GM12874 (cell line): ENCODE results near the gene TBKBP1.

Experiments
- TF ChIP-seq, protein P1 (sequence below): IDR thresholded peaks from 2 replicates; pipeline ENCODE4 v1.5.1; 2011; ENCODE audit warnings: low read depth, mild to moderate bottlenecking, control low read depth, low read length, moderate library complexity; ENCODE audit not compliant: insufficient read depth

The TBKBP1 gene, protein sequence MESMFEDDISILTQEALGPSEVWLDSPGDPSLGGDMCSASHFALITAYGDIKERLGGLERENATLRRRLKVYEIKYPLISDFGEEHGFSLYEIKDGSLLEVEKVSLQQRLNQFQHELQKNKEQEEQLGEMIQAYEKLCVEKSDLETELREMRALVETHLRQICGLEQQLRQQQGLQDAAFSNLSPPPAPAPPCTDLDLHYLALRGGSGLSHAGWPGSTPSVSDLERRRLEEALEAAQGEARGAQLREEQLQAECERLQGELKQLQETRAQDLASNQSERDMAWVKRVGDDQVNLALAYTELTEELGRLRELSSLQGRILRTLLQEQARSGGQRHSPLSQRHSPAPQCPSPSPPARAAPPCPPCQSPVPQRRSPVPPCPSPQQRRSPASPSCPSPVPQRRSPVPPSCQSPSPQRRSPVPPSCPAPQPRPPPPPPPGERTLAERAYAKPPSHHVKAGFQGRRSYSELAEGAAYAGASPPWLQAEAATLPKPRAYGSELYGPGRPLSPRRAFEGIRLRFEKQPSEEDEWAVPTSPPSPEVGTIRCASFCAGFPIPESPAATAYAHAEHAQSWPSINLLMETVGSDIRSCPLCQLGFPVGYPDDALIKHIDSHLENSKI

DNA sequence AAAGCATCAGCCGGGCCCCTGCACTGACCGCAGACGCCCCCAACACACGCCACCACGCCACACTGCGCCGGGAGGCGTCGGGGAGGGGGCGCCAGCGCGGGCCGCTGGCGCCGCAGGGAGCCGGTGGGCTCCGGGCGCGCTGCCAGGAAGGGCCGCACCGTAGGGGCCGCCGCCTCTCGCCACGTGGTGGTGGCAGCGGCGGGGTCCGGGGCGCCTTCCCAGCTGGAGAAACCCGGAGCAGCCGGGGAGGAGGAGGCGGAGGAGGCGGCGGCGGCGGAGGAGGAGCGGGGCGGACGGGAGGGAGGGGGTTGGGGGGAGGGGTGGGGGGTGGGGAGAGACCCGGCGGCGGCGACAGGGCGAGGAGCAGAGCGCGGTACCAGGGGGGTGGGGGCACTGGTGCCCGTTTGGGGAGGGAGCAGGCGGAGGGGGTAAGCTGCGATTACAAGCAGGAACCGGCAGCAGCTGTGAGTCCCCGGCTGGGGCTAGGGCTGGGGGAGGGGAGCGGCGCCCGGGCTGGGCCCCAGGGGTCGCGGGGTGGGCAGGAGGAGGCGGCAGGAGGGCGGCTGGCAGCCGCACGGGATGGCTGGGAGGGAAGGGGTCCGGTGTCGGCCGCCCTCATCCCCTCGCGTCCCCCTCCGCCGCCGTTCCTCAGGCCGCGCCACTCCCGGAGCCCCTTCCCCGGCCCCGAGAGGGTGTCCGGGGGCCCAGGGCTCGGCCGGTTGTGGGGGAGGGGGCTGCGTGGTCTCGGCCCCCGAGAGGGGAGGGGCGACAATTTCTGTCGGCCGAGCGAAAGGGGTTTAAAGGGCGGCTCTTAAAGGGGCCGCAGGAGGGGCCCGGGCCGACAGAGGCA lies at the start of gene TBKBP1:
TBKBP1 (plus strand) TSS at position 431 of the 850 bp plus-strand sequence. CDS start 1,952 bp downstream, outside the sequence.
- TF ChIP-seq, protein P1, sequence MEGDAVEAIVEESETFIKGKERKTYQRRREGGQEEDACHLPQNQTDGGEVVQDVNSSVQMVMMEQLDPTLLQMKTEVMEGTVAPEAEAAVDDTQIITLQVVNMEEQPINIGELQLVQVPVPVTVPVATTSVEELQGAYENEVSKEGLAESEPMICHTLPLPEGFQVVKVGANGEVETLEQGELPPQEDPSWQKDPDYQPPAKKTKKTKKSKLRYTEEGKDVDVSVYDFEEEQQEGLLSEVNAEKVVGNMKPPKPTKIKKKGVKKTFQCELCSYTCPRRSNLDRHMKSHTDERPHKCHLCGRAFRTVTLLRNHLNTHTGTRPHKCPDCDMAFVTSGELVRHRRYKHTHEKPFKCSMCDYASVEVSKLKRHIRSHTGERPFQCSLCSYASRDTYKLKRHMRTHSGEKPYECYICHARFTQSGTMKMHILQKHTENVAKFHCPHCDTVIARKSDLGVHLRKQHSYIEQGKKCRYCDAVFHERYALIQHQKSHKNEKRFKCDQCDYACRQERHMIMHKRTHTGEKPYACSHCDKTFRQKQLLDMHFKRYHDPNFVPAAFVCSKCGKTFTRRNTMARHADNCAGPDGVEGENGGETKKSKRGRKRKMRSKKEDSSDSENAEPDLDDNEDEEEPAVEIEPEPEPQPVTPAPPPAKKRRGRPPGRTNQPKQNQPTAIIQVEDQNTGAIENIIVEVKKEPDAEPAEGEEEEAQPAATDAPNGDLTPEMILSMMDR: no peak

DNA sequence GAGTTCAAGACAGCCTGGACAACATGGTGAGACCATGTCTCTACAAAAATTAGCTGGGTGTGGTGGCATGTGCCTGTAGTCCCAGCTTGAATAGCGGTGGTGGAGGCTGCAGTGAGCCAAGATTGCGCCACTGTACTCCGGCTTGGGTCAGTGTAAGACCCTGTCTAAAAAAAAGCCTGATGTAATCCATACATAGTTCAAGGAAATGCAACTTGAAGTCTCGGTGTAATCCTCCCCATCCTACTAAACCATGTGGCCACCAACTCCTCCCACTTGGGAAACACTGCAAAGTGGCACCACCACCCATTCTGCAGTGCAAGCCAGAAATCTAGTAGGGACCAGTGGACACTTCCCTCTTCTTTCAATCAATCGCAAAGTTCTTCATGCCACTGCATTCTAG lies 49.6 kb upstream of the TBKBP1 start:
- TF ChIP-seq, protein P1: no peak

DNA sequence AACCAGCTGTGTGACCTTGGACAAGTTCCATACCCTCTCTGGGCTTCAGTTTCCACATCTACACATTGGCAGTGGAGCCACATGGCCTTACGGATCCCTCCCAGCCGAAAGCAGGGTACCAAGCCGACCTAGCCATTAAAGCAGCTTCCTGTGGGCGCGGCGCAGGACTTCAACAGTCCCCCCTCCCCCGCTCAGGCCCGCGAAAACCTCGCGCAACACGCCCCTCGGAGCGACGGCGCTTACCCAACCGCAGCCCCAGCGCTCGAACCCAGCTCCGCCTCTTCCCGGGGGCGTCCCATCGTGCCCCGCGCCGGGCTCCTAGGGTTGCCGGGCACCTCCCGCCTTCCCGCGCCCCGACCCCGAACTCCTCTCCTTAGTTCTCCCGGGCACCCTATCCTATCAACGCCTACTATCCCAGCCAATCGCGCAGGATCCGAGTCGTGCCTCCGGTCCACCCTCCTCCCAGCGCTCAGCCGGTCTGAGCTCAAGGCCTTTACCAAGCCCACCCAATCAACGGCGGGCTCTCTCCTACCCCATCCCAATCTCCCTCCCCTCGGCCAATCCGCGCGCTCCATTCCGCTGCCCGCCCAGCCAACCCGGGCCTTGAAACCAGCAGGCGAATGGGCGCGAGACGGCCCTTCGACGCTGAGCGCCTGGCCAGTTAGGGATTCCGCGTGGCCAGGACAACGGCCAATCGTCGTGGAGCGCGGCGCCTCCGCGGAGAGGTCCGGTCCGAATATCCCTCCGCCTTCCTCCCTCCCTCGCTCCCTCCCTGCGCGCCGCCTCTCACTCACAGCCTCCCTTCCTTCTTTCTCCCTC lies 44.6 kb upstream of the TBKBP1 start, which contains the start of gene KPNB1:
KPNB1 (plus strand) TSS at position 767 of the 819 bp plus-strand sequence. CDS start 326 bp downstream, outside the sequence.
- TF ChIP-seq, protein P1: no peak

DNA sequence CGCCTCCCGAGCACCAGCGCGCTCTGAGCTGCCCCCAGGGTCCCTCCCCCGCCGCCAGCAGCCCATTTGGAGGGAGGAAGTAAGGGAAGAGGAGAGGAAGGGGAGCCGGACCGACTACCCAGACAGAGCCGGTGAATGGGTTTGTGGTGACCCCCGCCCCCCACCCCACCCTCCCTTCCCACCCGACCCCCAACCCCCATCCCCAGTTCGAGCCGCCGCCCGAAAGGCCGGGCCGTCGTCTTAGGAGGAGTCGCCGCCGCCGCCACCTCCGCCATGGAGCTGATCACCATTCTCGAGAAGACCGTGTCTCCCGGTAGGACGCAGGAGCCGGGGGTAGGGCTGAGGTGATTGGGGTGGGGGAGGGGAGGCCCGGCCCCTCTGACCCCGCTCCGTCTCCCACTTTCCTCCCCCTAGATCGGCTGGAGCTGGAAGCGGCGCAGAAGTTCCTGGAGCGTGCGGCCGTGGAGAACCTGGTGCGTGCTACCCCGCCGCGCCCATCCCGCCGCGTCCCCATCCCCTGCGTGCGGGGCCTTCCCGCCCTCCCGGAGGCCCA lies 43.9 kb upstream of the TBKBP1 start:
- TF ChIP-seq, protein P1: no peak

DNA sequence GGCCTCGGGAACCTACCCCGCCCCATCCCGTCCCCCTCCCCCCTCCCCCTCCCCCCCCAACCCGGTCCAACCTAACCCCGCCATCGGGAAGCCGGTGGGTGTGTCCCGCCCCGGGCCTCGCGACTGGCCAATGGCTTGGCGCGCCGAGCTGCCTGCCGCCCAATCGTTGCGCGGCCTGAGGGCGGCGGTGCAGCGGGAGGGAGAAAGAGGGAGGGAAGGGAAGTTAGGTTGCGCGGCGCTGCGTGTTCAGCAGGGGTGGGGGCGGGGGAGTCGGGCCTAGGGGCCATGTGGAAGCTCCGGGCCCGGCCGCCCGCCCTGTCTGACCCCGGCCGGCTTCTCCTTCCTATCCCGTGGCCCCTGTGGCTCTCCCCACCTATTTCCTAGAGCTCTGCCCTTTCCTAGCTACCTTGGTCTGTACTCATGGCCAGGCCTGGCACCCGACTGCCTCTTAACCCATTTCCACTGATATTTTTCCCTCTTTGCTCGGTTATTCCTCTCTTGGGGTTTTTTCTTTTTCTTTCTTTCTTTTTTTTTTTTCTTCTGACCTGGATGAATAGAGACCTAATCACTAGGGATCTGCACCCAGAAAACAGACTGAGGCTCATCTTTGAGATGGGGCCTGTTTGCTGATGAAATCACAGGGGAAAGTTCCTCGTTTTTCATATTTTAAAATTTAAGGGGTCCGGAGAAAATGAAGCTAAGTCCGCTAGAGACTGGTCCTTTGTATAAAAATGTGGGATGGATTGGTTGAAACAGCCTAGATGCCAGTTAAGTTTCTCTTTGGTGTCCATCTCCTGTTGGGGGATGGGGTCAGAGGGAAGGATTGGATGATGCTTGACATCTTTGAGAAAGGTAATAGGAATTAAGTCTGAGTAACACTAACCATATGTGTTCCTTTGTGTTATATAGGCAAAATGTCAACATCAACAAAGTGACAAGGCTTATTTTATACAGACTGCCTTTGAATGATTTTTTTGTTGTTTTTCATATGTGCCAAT lies 43.1 kb upstream of the TBKBP1 start:
- TF ChIP-seq, protein P1: no peak

DNA sequence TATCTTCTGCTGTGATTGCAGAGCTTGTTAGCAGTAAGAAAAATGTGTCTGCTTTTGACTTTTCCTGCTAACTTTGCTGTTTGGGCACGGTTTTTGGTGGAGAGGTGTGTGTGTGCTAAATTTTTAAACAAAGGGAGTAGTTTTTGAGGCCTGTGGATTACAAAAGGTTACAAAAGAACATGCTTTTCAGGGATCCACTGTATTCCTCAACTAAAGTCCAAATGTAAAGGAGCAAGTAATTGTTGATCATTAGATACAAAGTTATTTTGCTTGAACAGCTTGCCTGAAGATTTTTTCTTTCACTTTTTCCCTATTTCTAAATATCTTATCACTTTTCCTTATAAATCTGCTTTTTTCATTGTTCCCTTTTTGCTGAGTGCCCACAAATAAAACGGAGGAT lies 42.3 kb upstream of the TBKBP1 start:
- TF ChIP-seq, protein P1: no peak
